Nephron (organoid): ENCODE data around the gene GRIK2.

Experiments
- H3K27ac Mint-ChIP-seq, 3 experiments: 2 replicates each; pipeline ENCODE4 v1.8.0; 2020; ENCODE audit warnings: mixed read lengths in 3 of 3, mild to moderate bottlenecking in 2 of 3, moderate library complexity in 1 of 3
- H3K27me3 Mint-ChIP-seq: 2 replicates; pipeline ENCODE4 v1.8.0; 2021; ENCODE audit warnings: low read depth, mild to moderate bottlenecking, moderate library complexity, mixed read lengths
- H3K36me3 Mint-ChIP-seq: 2 replicates; pipeline ENCODE4 v1.8.0; 2020; ENCODE audit warnings: low read depth, mixed read lengths
- H3K4me1 Mint-ChIP-seq: 2 replicates; pipeline ENCODE4 v1.8.0; 2020; ENCODE audit warnings: mixed read lengths
- H3K4me3 Mint-ChIP-seq, 3 experiments: 2 replicates each; pipeline ENCODE4 v1.8.0; 2020; ENCODE audit warnings: mild to moderate bottlenecking in 3 of 3, mixed read lengths in 3 of 3, moderate library complexity in 2 of 3
- H3K9me3 Mint-ChIP-seq: 2 replicates; pipeline ENCODE4 v1.8.0; 2020; ENCODE audit warnings: mixed read lengths
- CTCF ChIP-seq, 3 experiments: fragments of 200-600 bp; sonication (generic); IDR thresholded peaks; one replicate each; pipeline ENCODE4 v1.5.0; 2021; ENCODE audit warnings: antibody characterized with exemption in 3 of 3; ENCODE audit not compliant: unreplicated experiment in 3 of 3

Gene GRIK2

GRCh38 chr6:101662111-101662897 lies 268.8 kb downstream of the GRIK2 start:
- no peak overlapping the region for H3K27ac Mint-ChIP-seq
- no peaks in the 10 kb centered on the region for H3K27me3 Mint-ChIP-seq
- TF ChIP-seq CTCF (IDR thresholded peaks at IDR 0.05; ENCODE audit: unreplicated experiment in 3 of 3): no peak
- H3K36me3 Mint-ChIP-seq: peaks cover 4% of the 10 kb centered on the region
- no peak overlapping the region for H3K4me3 Mint-ChIP-seq
- H3K9me3 Mint-ChIP-seq: peaks cover 21% of the 10 kb centered on the region
- H3K4me1 Mint-ChIP-seq: no peaks in the 10 kb centered on the region

- H3K9me3 Mint-ChIP-seq: peaks cover 21% of the 10 kb centered on the region
- no peaks in the 10 kb centered on the region for H3K4me1 Mint-ChIP-seq
- H3K27ac Mint-ChIP-seq: no peak overlapping the region
- no peak for TF ChIP-seq CTCF (IDR thresholded peaks at IDR 0.05; ENCODE audit: unreplicated experiment in 3 of 3)
- peaks cover 4% of the 10 kb centered on the region for H3K36me3 Mint-ChIP-seq
- no peaks in the 10 kb centered on the region for H3K27me3 Mint-ChIP-seq
- H3K4me3 Mint-ChIP-seq: no peak overlapping the region
Observed at GRCh38 chr6:101663100-101663499, 269.6 kb downstream of the GRIK2 start.

GRCh38 chr6:101666256-101666655 lies 272.7 kb downstream of the GRIK2 start:
- Mint-ChIP-seq H3K27ac (no peak overlapping the region), H3K36me3 (peaks cover 4% of the 10 kb centered on the region), H3K4me3 (no peak overlapping the region), H3K27me3 (no peaks in the 10 kb centered on the region), H3K4me1 (no peaks in the 10 kb centered on the region), H3K9me3 (peaks cover 7% of the 10 kb centered on the region)
- TF ChIP-seq CTCF (IDR thresholded peaks at IDR 0.05; ENCODE audit: unreplicated experiment in 3 of 3): no peak

GRCh38 chr6:101668496-101669030 lies 275.1 kb downstream of the GRIK2 start:
- H3K36me3 Mint-ChIP-seq: no peaks in the 10 kb centered on the region
- no peak overlapping the region for H3K27ac Mint-ChIP-seq
- peaks cover 4% of the 10 kb centered on the region for H3K27me3 Mint-ChIP-seq
- no peak for TF ChIP-seq CTCF (IDR thresholded peaks at IDR 0.05; ENCODE audit: unreplicated experiment in 3 of 3)
- no peak overlapping the region for H3K4me3 Mint-ChIP-seq
- no peaks in the 10 kb centered on the region for H3K4me1 Mint-ChIP-seq
- H3K9me3 Mint-ChIP-seq: peaks cover 2% of the 10 kb centered on the region

GRCh38 chr6:101676187-101676586 lies 282.7 kb downstream of the GRIK2 start:
- TF ChIP-seq CTCF (IDR thresholded peaks at IDR 0.05; ENCODE audit: unreplicated experiment in 3 of 3): no peak
- H3K4me1 Mint-ChIP-seq: no peaks in the 10 kb centered on the region
- no peak overlapping the region for H3K4me3 Mint-ChIP-seq
- no peak overlapping the region for H3K27ac Mint-ChIP-seq
- H3K36me3 Mint-ChIP-seq: peaks cover 3% of the 10 kb centered on the region
- no peaks in the 10 kb centered on the region for H3K9me3 Mint-ChIP-seq
- peaks cover 4% of the 10 kb centered on the region for H3K27me3 Mint-ChIP-seq

- TF ChIP-seq CTCF (IDR thresholded peaks at IDR 0.05; ENCODE audit: unreplicated experiment in 3 of 3): no peak
- no peak overlapping the region for H3K27ac Mint-ChIP-seq
- peaks cover 7% of the 10 kb centered on the region for H3K4me1 Mint-ChIP-seq
- no peaks in the 10 kb centered on the region for H3K9me3 Mint-ChIP-seq
- peaks cover 6% of the 10 kb centered on the region for H3K36me3 Mint-ChIP-seq
- no peak overlapping the region for H3K4me3 Mint-ChIP-seq
- no peaks in the 10 kb centered on the region for H3K27me3 Mint-ChIP-seq
Observed at GRCh38 chr6:101682937-101683336, 289.4 kb downstream of the GRIK2 start.
